ELR (cell line): Measurements from ENCODE around the gene YJU2.
A peak's percentile ranks its signal among the peaks of the same experiment; 100 is the strongest.
"Not testable (repeated sequence)": the region's sequence is repeated elsewhere in the genome, so short reads cannot be mapped to it uniquely, and the experiment has no call there.

Experiments
- DNase-seq: peaks from one replicate; pipeline ENCODE4 v3.0.0-alpha.2; 2015; ENCODE audit warnings: low read depth

YJU2 gene

DNA sequence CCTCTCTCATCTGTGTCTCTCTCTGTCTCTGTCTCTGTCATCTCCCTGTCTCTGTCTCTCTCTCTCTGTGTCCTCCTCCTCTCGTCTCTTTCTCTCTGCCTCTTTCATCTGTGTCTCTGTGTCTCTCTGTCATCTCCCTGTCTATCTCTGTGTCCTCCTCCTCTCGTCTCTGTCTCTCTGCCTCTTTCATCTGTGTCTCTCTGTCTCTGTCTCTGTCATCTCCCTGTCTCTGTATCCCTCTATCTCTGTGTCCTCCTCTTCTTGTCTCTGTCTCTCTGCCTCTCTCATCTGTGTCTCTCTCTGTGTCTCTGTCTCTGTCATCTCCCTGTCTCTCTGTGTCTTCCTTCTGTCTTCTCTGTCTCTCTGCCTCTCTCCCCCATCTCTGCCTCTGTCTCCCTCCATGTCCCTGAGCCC, 18.1 kb upstream of the YJU2 start:
- DNase-seq: no peak

DNA sequence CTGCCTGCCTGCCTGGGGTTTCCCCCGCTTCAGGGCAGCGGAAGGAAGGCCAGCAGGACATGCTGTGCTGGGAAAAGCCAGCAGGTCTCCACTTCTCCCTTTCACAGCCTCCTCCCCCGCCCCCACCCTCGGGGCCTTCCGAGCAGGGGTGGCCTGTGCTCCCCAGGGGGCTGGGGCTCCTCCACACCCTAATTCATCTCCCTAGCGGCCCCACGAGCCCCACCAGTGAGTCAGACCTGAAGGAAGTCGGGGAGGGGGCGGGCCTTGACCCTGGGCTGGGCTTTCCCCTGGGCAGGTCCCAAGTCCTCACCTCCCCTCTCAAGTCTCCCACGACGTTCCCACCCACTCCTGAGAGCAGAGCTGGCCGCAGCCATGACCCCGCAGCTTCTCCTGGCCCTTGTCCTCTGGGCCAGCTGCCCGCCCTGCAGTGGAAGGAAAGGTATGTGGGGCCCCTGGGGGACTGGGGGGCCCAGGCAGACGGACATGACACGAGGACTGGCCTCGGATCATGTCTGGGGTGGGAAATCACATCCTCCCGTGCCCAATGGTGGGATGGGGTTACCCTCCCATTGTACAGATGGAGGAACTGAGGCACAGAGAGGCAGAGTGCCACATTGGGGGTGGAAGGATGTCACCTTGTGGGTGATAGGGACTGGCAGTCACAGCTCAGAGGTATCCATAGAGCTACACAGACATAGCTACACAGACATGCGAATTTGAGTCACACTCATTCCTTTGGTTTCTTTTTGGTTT, 17.5 kb upstream of the YJU2 start, which contains the start of gene EBI3:
Gene EBI3 (plus strand): TSS at position 345 of the 753 bp plus-strand sequence. CDS start 28 bp downstream, at position 373.
- peak; percentile 53 for DNase-seq

DNA sequence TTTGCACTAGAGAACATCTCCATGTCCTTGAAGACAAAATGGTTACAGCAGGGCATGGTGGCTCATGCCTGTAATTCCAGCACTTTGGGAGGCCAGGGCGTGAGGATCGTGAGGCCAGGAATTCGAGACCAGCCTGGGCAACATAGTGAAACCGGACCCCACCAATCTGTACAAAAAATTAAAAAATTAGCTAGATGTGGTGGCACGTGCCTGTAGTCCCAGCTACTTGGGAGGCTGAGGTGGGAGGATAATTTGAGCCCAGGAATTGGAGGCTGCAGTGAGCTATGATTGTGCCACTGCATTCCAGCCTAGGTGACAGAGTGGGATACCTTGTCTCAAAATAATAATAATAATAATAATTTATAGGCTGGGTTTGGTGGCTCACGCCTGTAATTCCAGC, 16.6 kb upstream of the YJU2 start:
- DNase-seq: not testable (repeated sequence)

- DNase-seq: not testable (repeated sequence)
These were observed 15.4 kb upstream of the YJU2 start for GRCh38 chr19:4231521-4231920.

DNA sequence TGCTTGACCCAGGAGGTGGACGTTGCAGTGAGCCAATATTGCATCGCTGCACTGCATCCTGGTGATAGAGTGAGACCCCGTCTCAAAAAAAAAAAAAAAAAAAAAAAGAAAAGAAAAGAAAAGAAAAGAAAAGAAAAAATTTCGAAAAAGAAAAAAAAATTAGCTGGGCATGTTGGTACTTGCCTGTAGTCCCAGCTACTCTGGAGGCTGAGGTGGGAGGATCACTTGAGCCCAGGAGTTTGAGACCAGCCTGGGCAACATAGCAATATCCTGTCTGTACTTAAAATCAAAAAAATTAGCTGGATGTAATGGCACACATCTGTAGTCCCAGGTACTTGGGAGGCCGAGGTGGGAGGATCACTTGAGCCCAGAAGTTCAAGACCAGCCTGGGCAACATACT, 14.7 kb upstream of the YJU2 start:
- not testable (repeated sequence) for DNase-seq

DNA sequence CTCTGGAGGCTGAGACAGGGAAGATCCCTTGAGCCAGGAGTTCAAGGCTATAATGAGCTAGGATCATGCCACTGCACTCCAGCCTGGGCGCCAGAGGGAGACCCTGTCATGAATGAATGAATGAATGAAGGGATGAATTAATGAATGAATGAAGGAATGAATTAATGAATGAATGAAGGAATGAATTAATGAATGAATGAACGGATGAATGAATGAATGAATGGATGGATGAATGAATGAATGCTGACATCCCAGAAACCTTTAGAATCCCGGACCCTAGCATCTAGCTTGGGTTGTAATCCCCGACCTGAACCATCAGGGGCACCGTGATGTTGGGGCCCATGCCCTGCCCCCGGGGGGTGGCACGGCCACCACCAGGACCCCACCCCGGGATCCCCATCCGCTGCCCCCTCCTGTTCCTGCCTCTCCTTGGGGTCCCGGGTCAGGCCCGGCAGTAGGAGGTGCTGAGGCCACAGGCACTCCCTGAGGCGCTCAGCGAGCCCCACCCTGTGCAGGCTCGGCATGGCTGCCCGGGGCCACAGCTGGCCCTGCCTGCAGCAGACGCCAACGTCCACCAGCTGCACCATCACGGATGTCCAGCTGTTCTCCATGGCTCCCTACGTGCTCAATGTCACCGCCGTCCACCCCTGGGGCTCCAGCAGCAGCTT, 14.1 kb upstream of the YJU2 start:
- DNase-seq: no peak

GRCh38 chr19:4233282-4233853, 13.5 kb upstream of the YJU2 start:
- DNase-seq: peak; percentile 48

GRCh38 chr19:4234142-4234861, 12.6 kb upstream of the YJU2 start:
- no peak for DNase-seq

GRCh38 chr19:4234862-4235201, 12.0 kb upstream of the YJU2 start:
- DNase-seq: no peak

DNA sequence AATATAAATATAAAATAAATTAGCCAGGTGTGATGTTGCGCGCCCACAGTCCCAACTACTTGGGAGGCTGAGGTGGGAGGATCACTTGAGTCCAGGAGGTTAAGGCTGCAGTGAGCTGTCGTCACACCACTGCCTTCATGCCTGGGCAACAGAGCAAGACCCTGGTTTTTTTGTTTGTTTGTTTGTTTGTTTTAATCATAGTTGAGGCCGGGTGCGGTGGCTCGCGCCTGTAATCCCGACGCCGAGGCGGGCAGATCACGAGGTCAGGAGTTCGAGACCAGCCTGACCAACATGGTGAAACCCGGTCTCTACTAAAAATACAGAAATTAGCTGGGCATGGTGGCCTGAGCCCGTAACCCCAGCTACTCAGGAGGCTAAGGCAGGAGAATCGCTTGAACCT, 9.4 kb upstream of the YJU2 start:
- not testable (repeated sequence) for DNase-seq

DNA sequence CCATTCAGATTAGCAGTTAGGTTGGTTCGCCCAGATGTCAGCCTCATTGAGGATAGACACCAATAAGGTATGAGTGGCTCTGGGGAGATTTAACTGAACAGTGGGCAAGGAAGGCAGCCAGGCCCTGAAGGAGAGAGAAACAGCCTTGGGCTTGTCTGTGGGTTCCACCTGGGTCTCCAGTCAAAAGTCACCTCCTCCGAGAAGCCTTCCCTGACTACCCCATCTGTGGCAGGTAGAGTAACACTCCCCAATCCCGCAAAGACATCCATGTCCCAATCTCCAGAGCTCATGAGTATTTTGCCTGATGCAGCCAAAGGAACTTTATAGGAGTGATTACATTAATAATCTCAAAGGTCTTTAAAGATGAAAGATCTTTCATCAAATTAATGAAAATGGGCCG, 8.0 kb upstream of the YJU2 start:
- no peak for DNase-seq

DNA sequence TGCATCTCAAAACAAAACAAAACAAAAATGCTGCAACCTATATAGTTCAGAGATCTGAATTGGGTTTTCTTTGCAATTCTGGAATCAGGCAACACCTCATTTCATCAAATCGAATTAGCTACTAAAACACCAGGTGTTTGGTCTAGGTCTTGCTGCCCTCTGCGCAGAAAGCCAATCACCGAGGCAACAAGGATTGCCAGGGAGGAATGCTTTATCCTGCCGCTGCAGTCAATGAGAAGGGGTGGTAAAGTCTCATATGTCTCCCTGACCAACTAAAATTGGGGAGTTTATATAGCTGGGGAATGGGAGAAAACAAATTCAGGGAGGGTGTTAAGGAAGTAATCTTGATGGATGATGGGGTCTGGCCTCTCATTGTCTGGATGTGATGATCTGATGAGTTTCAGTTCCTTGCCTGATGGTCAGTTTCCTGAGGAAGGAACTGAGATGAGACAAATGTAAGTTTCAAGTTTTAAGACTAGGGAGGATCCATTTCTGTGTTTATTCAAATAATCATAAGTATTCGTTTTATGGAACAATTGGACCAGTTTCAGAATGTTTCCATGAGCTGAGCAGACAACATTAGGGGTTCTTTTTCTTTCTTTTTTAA, 5.0 kb upstream of the YJU2 start:
- no peak for DNase-seq

GRCh38 chr19:4245938-4246337, 942 bp upstream of the YJU2 start:
- DNase-seq: not testable (repeated sequence)

DNA sequence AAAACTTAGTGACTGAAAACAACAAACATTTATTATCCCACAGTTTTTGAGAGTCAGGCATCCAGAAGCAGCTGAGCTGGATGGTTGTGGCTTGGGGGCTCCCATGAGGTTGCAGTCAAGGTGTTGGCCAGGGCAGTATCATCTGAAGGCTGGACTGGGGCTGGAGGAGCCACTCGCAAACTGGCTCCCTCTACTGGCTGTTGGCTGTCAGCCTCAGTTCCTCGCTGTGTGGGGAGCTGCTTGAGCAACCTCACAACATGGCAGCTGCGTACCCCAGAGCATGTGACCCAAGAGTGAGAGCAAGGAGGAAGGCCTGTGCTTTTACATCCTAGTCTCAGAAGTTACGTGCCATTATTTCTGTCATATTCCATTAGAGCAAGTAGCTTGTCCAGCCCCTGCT, 9.7 kb downstream of the YJU2 start:
- peak; percentile 25 for DNase-seq

- DNase-seq: no peak
These were observed 10.1 kb downstream of the YJU2 start for GRCh38 chr19:4257025-4257424.

DNA sequence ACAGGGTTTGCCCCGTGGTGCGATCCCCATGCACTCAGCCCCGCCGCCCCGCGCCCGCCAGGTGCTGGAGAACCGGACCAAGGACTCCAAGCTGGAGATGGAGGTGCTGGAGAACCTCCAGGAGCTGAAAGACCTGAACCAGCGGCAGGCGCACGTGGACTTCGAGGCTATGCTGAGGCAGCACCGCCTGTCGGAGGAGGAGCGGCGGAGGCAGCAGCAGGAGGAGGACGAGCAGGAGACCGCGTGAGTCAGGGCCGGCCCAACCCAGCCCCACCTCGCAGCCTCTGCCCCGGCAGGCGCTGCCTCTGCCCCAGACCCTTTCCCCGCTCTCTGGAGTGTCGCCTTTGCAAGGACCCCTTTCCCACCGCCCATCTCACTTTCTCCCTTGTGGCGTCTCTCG, 11.3 kb downstream of the YJU2 start:
- DNase-seq: no peak

DNA sequence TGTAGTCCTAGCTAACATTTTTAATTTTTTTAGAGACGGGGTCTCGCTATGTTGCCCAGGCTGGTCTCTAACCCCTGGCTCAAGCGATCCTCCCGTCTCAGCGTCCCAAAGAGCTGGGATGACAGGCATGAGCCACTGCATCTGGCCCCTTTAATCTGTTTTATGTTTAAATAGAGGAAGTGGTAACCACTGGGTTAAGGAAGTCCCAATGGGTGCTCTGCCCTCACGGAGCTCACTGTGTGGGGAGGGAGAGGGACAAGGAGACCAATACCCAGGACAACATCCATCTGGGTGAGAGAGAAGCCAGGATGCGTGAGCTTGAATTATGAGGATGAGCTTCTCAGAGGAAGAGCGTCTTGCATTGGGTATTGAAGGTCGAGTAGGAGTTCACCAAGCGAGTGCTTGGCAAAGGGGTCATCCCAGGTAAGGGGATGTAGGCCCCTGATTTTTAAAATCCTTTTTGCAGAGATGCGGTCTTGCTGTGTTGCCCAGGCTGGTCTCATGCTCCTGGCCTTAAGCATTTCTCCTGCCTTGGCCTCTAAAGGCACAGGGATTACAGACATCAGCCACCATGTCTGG, 13.8 kb downstream of the YJU2 start:
- DNase-seq: no peak

DNA sequence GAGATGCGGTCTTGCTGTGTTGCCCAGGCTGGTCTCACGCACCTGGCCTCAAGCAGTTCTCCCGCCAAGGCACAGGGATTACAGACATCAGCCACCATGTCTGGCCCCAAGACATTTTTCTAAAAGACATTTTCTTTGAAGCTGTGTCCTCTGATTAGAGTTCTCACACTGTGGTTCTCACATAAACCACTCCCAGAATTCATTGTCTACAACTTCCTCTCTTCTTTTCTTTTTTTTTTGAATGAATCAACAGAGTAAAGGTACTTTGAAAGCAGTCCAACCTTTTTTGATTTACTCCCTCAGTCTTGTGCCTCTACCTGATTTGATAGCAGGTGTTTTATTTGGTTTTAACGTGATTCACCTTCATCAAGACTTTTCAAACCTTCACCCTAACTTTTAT, 17.9 kb downstream of the YJU2 start:
- no peak for DNase-seq

DNA sequence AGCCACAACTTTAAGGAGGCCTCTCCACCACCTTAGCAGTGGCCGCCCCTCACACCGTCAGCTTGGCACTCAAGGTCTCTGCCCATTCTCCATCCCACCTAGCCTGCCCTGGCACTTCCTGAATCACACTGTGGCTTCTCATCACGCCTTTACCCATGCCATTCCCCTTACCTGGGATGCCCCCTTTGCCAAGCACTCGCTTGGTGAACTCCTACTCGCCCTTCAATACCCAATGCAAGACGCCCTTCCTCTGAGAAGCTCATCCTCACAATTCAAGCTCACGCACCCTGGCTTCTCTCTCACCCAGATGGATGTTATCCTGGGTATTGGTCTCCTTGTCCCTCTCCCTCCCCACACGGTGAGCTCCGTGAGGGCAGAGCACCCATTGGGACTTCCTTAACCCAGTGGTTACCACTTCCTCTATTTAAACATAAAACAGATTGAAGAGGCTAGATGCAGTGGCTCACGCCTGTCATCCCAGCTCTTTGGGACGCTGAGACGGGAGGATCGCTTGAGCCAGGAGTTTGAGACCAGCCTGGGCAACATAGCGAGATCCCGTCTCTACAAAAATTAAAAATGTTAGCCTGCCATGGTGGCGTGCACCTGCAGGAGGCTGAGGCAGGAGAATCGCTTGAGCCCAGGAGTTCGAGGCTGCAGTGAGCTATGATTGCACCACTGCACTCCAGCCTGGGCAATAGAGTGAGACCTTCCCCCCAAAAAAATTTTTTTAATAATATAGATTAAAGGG, 19.5 kb downstream of the YJU2 start:
- no peak for DNase-seq

- DNase-seq: peak; percentile 78
These were observed 20.4 kb downstream of the YJU2 start for GRCh38 chr19:4267101-4267900.
